ENCODE data around the gene NR0B2.
"Not testable (repeated sequence)": the region's sequence is repeated elsewhere in the genome, so short reads cannot be mapped to it uniquely, and the experiment has no call there.

Gene NR0B2

DNA sequence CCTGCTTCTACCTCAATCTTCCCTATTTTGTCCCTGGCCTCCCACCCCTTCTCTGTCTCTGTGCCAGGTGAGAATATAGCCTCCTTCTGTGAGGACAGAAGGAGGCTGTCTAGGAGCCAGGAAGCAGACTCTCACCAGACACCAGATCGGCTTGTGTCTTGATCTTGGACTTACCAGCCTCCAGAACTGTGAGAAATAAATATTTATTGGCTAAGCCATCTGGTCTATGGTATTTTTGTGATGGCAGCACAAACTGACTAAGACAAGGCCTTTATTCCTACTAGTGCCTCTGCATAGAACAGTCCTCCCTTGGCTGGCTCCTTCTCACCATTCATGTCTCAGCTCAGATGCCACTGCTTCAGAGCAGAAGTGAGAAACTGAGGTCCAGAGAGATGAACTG is 25.5 kb downstream of the NR0B2 start:
- DNase-seq = no peak

DNA sequence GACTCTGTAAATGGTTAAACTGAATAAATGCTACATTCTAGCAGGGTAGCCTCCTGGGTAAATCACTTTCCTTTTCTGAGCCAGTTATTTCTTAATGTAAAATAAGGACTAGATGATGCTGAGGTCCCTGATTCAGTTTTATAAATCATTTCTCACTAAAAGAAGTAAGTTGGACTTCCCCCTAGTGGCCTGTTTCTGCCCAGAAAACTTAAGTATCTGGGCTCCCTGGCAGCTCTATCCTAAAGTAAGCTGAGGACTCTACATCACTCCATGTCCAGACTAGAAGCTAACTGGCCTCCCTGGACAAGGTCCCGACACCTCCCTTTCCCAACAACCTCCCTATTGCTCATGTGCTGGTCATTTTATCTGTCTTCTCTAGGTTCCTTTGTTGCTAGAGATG is 26.6 kb downstream of the NR0B2 start:
- DNase-seq = no peak

DNA sequence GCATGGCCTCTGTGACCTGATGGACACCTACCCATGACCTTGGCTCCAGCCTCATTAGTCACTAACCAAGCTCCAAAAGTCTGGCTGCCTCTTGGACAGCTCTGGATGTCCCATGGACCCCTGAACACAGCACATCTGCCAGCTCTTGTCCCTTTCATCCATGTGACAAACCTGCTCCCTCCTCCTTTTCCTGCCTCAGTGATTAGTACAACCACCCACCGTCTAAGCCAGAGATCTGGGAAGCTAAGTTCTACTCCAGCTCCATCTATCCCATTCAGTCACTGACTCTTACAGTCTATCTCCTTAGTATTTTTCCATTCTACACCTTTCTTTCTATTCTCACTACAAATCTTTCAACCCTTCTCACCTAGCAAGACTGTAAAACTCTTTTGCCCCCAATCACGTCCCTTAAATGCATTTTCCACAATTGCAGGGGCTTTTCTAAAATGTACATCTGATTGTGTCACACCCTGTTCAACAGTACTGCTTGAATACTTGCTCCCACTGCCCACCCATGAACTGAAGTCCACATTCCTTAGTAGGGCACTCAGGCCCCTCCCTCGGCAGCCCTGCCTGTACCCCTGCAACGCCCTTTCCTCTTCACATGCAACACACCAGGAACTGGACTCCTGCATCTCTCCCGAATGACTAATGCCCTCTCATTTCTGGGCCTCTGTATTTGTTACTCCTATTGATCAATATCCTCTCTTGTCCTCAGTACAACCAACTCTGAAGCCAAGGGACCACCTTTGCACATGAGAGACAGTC is 30.9 kb downstream of the NR0B2 start:
- DNase-seq = no peak

DNA sequence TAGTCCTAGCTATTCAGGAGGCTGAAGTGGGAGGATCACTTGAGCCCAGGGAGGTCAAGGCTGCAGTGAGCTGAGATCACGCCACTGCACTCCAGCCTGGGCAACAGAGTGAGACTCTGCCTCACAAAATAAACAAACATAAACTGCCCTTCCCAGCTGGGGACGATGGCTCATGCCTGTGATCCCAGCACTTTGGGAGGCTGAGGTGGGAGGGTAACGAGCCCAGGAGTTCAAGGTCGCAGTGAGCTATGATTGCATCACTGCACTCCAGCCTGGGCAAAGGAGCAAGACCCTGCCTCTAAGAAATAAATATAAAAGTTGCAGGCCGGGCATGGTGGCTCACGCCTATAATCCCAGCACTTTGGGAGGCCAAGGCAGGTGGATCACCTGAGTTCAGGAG is 32.2 kb downstream of the NR0B2 start:
- DNase-seq = not testable (repeated sequence)

DNA sequence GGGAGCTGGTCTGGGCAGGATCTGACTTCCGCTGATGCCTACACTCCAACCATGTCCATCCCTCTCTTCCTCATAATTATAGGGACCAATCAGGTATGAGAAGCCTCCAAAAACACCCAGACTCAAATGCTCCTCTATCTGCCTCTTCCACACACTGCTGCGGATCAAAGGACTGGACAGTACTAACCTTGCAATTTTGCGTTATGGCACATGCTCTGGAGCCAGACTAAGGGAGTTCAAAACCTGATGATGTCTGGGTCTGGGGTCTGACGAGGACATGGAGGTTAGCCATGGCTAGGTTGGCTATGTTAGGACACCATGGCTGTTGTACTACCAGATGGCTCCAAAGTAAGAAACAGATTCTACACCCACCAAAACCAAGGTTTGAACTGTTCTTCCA is 34.0 kb downstream of the NR0B2 start:
- no peak for DNase-seq

DNA sequence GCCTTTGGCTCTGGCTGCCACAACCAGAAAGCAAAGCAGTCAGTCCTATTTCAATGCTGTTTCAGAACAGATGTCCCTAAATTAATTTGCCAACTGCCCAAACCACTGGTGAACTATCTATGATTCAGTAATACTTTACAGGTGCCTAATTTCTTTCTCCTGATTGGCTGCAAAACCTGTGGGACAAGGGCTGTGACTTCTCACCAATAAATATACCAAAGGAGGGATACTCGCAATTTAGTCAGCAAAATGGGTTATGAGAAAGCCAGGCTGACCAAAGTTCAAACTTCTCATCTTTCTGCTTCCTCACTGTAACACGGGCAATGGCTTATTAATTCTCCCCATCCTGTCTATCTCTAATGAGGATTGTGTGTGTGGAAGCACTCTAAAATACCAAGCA is 36.4 kb downstream of the NR0B2 start:
- no peak for DNase-seq

DNA sequence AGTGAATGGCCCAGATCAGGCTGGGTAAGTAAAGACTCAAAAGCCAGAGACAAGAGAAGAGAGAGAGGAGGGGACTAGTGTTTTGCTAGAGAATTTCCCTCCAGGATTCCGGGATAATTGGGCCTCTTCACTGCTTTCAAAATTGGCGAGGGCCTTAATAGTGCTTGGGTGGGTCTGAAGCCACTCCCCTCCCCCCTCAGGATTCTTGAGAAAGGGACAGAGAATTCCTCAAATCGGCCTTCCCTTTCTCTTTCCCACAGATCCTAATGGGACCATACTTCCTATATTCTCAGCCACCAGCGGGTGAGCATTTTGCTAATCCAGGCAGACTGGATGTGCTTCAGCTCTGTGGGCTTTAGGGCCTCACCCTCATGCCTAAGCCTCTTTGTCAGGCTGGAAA is 38.9 kb downstream of the NR0B2 start:
- DNase-seq = no peak

DNA sequence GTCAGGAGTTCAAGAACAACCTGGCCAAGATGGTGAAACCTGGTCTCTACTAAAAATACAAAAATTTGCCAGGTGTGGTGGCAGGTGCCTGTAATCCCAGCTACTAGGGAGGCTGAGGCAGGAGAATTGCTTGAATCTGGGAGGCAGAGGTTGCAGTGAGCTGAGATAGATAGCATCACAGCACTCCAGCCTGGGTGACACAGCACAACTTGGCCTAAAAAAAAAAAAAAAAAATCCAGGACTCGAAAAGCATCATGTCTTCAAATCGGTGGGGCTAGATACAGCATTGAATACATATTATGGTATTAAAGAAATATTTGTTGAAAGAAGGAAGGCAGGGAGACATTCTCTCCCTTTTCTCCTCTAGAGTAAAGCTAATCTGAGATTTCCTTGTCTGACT is 40.7 kb downstream of the NR0B2 start:
- not testable (repeated sequence) for DNase-seq

DNA sequence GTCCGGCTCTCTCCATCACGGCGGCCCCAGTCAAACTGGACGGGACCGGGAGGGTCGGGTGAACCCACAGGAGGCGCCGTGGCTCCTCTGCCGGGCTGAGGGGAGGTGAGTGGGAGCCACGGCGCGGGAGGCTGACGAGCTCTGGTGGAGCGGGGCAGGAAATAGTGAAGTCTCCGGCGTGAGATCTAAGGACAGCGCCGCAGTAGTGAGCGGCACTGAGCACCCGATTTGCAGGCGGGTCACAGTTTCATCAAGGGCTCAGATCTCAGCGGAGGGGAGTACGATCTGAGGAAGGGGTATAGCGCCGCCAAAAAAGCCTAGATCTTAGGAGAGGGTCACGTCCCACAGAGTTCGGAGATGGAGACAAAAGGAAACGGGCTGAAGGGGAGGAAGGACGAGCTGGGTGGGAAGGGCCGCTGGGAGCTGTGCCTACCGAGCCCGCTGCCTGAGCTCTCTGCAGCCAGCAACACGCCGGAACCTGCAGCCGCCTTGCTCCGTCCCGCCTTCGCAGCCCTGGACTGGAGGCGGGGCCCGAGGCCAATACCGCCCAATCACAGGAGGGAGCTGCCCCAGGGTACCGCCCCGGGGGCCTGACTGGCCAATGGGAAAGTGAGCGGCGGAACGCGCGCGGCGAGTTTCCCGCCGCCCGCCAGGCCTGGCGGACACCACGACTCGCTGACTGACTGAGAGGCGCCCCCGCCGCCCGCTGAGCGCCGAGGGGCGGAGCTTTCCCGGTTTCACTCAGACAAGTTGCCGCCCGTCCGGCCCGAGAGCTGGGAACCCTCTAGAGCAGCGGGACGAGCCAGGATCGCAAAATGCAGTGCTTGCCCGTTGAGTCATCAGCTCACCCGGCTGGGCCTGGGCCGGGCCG is 48.9 kb downstream of the NR0B2 start:
- peak; percentile 98 for DNase-seq

DNA sequence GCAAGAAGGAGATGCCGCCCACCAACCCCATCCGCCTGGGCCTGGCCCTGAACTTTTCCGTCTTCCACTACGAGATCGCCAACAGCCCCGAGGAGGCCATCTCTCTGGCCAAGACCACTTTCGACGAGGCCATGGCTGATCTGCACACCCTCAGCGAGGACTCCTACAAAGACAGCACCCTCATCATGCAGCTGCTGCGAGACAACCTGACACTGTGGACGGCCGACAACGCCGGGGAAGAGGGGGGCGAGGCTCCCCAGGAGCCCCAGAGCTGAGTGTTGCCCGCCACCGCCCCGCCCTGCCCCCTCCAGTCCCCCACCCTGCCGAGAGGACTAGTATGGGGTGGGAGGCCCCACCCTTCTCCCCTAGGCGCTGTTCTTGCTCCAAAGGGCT is 50.1 kb downstream of the NR0B2 start:
- DNase-seq = no peak

DNA sequence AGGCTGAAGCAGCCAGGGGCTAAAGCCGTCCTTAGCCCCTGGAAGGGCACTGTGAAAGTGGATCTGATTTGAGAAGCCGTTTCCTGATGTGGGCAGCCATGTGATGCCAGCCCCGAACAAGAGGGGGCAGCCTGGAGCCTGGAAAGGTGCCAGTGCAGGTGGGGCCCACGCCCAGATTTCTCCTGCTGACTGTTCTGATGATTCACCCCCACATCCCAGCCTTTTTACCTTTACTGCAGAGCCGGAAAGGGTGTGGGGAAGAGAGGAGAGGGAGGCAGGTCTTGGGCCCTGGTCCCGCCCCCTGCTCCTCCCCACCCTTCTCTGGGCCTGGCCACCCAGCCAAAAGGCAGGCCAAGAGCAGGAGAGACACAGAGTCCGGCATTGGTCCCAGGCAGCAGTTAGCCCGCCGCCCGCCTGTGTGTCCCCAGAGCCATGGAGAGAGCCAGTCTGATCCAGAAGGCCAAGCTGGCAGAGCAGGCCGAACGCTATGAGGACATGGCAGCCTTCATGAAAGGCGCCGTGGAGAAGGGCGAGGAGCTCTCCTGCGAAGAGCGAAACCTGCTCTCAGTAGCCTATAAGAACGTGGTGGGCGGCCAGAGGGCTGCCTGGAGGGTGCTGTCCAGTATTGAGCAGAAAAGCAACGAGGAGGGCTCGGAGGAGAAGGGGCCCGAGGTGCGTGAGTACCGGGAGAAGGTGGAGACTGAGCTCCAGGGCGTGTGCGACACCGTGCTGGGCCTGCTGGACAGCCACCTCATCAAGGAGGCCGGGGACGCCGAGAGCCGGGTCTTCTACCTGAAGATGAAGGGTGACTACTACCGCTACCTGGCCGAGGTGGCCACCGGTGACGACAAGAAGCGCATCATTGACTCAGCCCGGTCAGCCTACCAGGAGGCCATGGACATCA is 50.7 kb downstream of the NR0B2 start, which contains the start of gene SFN:
Gene SFN (plus strand): TSS at position 369 of the 904 bp plus-strand sequence. CDS start 64 bp downstream, at position 433.
- DNase-seq = no peak

DNA sequence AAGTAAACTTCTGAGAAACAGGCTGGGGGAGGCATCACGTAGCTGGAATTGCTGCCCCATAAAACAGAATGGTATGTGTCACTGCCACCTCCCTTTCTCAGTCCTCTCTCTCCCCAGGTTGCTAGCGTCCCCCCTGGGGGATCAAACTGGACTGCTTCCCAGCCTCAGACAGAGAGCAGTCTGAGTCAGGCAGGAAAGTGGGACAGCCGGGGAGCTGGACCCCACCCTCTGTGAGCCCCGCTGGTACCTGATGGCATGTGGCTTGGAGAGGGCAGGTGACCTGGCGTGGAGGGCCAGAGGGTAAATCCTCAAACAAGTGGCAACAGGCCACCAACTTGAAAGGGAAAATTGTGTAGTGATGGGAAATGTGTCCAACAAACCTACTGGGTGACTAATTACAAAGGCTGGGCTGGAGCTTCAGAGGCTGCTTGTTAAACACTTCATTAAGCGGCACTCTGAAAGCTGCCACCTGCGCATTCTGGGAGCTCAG is 51.8 kb downstream of the NR0B2 start:
- no peak for DNase-seq
